ENCODE data around the gene CD58. TPM values are rescaled to one million over a fixed set of nuclear protein-coding genes. Genes with fewer than 3 reads are reported as not detected.

The CD58 gene
- total and polyA plus RNA-seq, 9 of the 15 experiments (the other 6 are each of a cell fraction or from before 2014, with no cell fraction given) = 18.1 to 113 (median 37.4) TPM

DNA sequence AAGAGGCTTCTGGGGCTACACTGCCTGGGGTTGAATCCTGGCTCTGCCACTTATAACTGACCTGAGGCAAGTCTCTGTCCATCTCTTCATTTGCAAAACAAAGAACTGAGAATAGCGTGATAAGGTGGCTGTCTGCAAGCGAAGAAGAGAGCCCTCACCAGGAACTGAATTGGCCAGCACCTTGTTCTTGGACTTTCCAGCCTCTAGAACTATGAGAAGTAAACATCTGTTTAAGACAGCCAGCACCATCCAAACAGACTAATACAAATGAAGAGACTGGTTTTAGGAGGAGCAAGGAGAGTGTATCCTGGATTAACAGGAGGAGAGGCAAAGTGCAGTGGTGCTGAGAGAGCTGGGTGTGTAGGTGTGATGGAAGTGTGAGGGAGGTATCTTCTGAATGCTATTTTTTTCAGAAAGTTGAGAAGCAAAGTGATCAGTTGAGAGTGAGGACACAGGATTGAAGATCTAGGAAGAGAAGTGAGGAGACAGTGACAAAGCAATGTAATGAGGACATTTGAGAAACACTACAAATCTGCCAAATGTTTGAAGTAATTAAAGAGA is 59.3 kb downstream of the CD58 start:
- no peak overlapping the region for H3K27ac ChIP-seq (ENCODE audit: extremely low read depth, low read depth, low read length)
- H3K4me1 ChIP-seq (replicated peaks in 1 of 2; ENCODE audit: control insufficient read depth in 2 of 2, insufficient read depth in 2 of 2, low read length in 2 of 2) = peaks cover 3 to 32% of the 10 kb centered on the region in 2 experiments; a peak in 4 of 5 replicates
- no peaks in the 10 kb centered on the region for H3K79me2 ChIP-seq (ENCODE audit: control insufficient read depth, insufficient read depth, low read length)
- POLR2A ChIA-PET = interaction anchor here (0.5 kb wide), 1 partner anchor 346 kb away, joined by 3 read pairs; no protein-coding TSS in a partner anchor
- H2AFZ ChIP-seq (ENCODE audit: low read depth, low read length) = no peak overlapping the region
- no peaks in the 10 kb centered on the region for H3K9me1 ChIP-seq (ENCODE audit: control insufficient read depth, insufficient read depth, low read length)
- intact Hi-C loops (cut with micrococcal nuclease) = no loop called here
- in situ Hi-C loops (cut with MboI) = no loop called here
- no peak overlapping the region for H3K4me3 ChIP-seq
- TF ChIP-seq, protein P1, sequence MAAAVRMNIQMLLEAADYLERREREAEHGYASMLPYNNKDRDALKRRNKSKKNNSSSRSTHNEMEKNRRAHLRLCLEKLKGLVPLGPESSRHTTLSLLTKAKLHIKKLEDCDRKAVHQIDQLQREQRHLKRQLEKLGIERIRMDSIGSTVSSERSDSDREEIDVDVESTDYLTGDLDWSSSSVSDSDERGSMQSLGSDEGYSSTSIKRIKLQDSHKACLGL (CRISPR knock-in tag; IDR thresholded peaks at IDR 0.05; ENCODE audit: borderline replicate concordance, poor library complexity, severe bottlenecking) = no peak
- TF ChIP-seq KDM5B (IDR thresholded peaks at IDR 0.05; ENCODE audit: insufficient replicate concordance, low read depth, low read length) (no peak), SIRT6 (IDR thresholded peaks at IDR 0.05; ENCODE audit: low read depth, low read length) (no peak), SRSF9 (IDR thresholded peaks at IDR 0.05; ENCODE audit: borderline replicate concordance, low read depth, low read length) (no peak)
- no peak overlapping the region for H3K4me2 ChIP-seq (ENCODE audit: insufficient read depth, low read length)
- no TSS peak for BruUV-seq (replicated peaks)
- H3K27me3 ChIP-seq (ENCODE audit: control insufficient read depth in 2 of 2, insufficient read depth in 2 of 2, low read length in 2 of 2) = no peaks in the 10 kb centered on the region
- no peaks in the 10 kb centered on the region for H4K20me1 ChIP-seq (replicated peaks; ENCODE audit: control insufficient read depth, insufficient read depth, low read length)
- peaks cover 5% of the 10 kb centered on the region; the same call in 1 of the 3 replicates for H3K36me3 ChIP-seq (ENCODE audit: control insufficient read depth, insufficient read depth, low read length)
- no peaks in the 10 kb centered on the region for H3K9me3 ChIP-seq (replicated peaks; ENCODE audit: control insufficient read depth, insufficient read depth, low read depth, low read length)
- 79% methylated on average over 2 of the region's 2 CpGs for WGBS (ENCODE audit: insufficient coverage, low coverage, missing lambda C conversion rate)
- CTCF ChIA-PET (ENCODE audit: low intra/inter-chr PET ratio) = no interaction called here
- H3K9ac ChIP-seq (ENCODE audit: insufficient read depth in 1 of 2, low read depth in 2 of 2, low read length in 2 of 2) = no peak overlapping the region
- no peak for FAIRE-seq
- no peak for ATAC-seq
- DNase-seq (ENCODE audit: extremely low read depth in 1 of 4, low spot score in 3 of 4) = no peak
